ENCODE data around the gene MAGED4.
"Not testable (repeated sequence)": the region's sequence is repeated elsewhere in the genome, so short reads cannot be mapped to it uniquely, and the experiment has no call there.

MAGED4 gene, protein sequence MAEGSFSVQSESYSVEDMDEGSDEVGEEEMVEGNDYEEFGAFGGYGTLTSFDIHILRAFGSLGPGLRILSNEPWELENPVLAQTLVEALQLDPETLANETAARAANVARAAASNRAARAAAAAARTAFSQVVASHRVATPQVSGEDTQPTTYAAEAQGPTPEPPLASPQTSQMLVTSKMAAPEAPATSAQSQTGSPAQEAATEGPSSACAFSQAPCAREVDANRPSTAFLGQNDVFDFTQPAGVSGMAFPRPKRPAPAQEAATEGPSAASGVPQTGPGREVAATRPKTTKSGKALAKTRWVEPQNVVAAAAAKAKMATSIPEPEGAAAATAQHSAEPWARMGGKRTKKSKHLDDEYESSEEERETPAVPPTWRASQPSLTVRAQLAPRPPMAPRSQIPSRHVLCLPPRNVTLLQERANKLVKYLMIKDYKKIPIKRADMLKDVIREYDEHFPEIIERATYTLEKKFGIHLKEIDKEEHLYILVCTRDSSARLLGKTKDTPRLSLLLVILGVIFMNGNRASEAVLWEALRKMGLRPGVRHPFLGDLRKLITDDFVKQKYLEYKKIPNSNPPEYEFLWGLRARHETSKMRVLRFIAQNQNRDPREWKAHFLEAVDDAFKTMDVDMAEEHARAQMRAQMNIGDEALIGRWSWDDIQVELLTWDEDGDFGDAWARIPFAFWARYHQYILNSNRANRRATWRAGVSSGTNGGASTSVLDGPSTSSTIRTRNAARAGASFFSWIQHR

DNA sequence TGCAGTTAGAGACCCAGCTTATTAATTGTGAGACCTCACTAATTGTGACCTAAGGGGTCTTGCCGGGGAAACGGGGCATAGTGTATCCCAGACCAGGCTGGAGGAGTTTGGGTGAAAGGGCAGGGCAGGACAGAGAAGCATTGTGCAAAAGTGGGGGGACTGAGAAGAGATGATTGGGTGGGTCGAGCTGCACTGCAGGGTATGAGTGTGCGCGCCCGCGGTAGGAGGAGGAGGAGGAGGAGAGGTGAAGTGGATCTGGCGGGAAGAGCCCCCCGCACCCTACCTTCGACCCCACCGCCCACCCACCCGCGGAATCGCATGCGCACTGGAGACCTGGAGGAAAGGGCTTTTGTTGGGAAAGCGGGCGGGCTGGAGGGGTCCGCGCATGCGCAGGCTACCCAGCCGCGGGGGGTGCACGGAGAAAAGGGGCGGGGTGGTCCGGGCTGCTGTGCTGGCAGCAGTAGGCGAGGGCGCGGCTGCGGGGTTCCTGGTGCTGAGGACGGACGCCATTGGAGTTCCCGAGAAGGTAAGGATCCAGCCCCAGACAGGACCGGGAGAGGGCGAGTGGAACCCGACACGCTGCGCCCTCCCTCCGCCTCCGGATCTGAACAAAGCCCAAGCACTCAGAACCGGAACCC, at the start of gene MAGED4:
Gene MAGED4 (plus strand): TSS at position 449 of the 638 bp plus-strand sequence. CDS start 1,035 bp downstream, outside the sequence.
- not testable (repeated sequence) for ATAC-seq (replicated peaks; ENCODE audit: extremely low read depth, poor library complexity, severe bottlenecking); H3K36me3 Mint-ChIP-seq (ENCODE audit: insufficient read depth); H3K4me1 Mint-ChIP-seq; DNase-seq (ENCODE audit: low spot score in 2 of 2); H3K9me3 Mint-ChIP-seq; H3K4me3 Mint-ChIP-seq; H3K27ac Mint-ChIP-seq (ENCODE audit: low read depth); H3K27me3 Mint-ChIP-seq

GRCh38 chrX:52138830-52139544, 45.7 kb upstream of the MAGED4 start:
- no peaks in the 10 kb centered on the region for H3K4me1 Mint-ChIP-seq
- H3K27ac Mint-ChIP-seq (ENCODE audit: low read depth) = no peak overlapping the region
- no peaks in the 10 kb centered on the region for H3K9me3 Mint-ChIP-seq
- DNase-seq (ENCODE audit: low spot score in 2 of 2) (no peak), ATAC-seq (replicated peaks; ENCODE audit: extremely low read depth, poor library complexity, severe bottlenecking) (no peak)
- no peak overlapping the region for H3K4me3 Mint-ChIP-seq
- H3K36me3 Mint-ChIP-seq (ENCODE audit: insufficient read depth) = no peaks in the 10 kb centered on the region
- no peaks in the 10 kb centered on the region for H3K27me3 Mint-ChIP-seq

DNA sequence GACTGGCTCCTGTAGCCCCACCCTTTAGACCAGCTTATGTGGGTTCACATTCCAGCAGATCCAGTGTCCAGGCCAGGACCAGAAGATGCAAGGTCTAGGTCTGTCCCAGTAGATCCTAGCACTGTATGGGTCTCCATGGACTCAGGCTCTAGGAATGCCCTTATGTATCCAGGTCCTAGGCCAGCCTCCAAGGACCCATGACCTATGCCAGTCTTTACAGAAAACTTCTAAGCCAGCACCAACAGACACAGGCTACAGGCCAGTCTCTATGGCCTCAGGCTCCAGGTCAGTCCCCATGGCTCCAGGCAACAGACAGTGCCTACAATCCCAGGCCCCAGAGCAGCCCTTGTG, 45.2 kb upstream of the MAGED4 start:
- no peak for ATAC-seq (replicated peaks; ENCODE audit: extremely low read depth, poor library complexity, severe bottlenecking)

DNA sequence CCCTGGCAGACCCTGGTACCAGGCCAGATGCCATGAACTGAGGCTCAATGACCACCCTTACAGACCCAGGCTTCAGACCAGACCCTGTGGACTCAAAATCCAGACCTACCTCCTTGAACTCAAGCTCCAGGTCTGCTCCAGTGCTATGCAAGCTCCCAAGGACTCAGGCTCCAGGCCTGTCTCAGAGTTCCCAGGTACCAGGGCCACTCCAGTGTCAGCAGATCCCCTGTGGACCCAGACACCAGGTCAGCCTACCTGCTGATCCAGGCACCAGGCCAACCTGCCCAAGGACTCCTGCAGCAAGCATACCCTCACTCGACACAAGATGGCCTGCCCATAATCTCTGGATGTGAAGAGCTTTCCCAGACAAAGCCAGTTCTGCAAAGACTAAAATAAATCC, 44.7 kb upstream of the MAGED4 start:
- DNase-seq (ENCODE audit: low spot score in 2 of 2) (no peak), ATAC-seq (replicated peaks; ENCODE audit: extremely low read depth, poor library complexity, severe bottlenecking) (no peak)
- Mint-ChIP-seq H3K4me3 (no peak overlapping the region), H3K9me3 (no peaks in the 10 kb centered on the region), H3K27ac (ENCODE audit: low read depth) (no peak overlapping the region), H3K27me3 (no peaks in the 10 kb centered on the region), H3K36me3 (ENCODE audit: insufficient read depth) (no peaks in the 10 kb centered on the region), H3K4me1 (no peaks in the 10 kb centered on the region)

More for the DNA sequence above, 45.2 kb upstream of the MAGED4 start:
- H3K27ac Mint-ChIP-seq (ENCODE audit: low read depth) = no peak overlapping the region
- H3K4me1 Mint-ChIP-seq = no peaks in the 10 kb centered on the region
- H3K36me3 Mint-ChIP-seq (ENCODE audit: insufficient read depth) = no peaks in the 10 kb centered on the region
- H3K27me3 Mint-ChIP-seq = no peaks in the 10 kb centered on the region
- H3K4me3 Mint-ChIP-seq = no peak overlapping the region
- no peaks in the 10 kb centered on the region for H3K9me3 Mint-ChIP-seq
- DNase-seq (ENCODE audit: low spot score in 2 of 2) = no peak

GRCh38 chrX:52150667-52151066, 34.0 kb upstream of the MAGED4 start:
- not testable (repeated sequence) for H3K27ac Mint-ChIP-seq (ENCODE audit: low read depth); H3K4me3 Mint-ChIP-seq; ATAC-seq (replicated peaks; ENCODE audit: extremely low read depth, poor library complexity, severe bottlenecking); H3K4me1 Mint-ChIP-seq; DNase-seq (ENCODE audit: low spot score in 2 of 2); H3K9me3 Mint-ChIP-seq; H3K36me3 Mint-ChIP-seq (ENCODE audit: insufficient read depth)
- H3K27me3 Mint-ChIP-seq = peaks cover 18% of the 10 kb centered on the region

GRCh38 chrX:52160140-52160539, 24.5 kb upstream of the MAGED4 start:
- H3K27ac Mint-ChIP-seq (ENCODE audit: low read depth); H3K9me3 Mint-ChIP-seq; H3K4me3 Mint-ChIP-seq; H3K4me1 Mint-ChIP-seq; DNase-seq (ENCODE audit: low spot score in 2 of 2); H3K36me3 Mint-ChIP-seq (ENCODE audit: insufficient read depth); ATAC-seq (replicated peaks; ENCODE audit: extremely low read depth, poor library complexity, severe bottlenecking): not testable (repeated sequence)
- peaks cover 19% of the 10 kb centered on the region for H3K27me3 Mint-ChIP-seq

- ATAC-seq (replicated peaks; ENCODE audit: extremely low read depth, poor library complexity, severe bottlenecking) = no peak
- peaks cover 34% of the 10 kb centered on the region for H3K27me3 Mint-ChIP-seq
- H3K27ac Mint-ChIP-seq (ENCODE audit: low read depth) = no peak overlapping the region
- H3K4me3 Mint-ChIP-seq = no peak overlapping the region
- DNase-seq (ENCODE audit: low spot score in 2 of 2) = no peak
- H3K4me1 Mint-ChIP-seq = no peaks in the 10 kb centered on the region
- H3K9me3 Mint-ChIP-seq = no peaks in the 10 kb centered on the region
- no peaks in the 10 kb centered on the region for H3K36me3 Mint-ChIP-seq (ENCODE audit: insufficient read depth)
Measured at GRCh38 chrX:52166840-52167239, 17.8 kb upstream of the MAGED4 start.

DNA sequence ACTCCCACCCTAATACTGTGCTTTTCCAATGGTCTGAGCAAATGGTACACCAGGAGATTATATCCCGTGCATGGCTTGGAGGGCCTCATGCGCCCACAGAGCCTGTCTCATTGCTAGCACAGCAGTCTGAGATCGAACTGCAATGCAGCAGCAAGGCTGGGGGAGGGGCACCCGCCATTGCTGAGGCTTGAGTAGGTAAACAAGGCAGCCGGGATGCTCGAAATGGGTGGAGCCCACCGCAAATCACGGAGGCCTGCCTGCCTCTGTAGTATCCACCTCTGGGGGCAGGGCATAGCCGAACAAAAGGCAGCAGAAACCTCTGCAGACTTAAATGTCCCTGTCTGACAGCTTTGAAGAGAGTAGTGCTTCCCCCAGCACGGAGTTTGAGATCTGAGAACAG, 13.6 kb upstream of the MAGED4 start:
- H3K9me3 Mint-ChIP-seq; H3K4me3 Mint-ChIP-seq; DNase-seq (ENCODE audit: low spot score in 2 of 2); H3K27ac Mint-ChIP-seq (ENCODE audit: low read depth); ATAC-seq (replicated peaks; ENCODE audit: extremely low read depth, poor library complexity, severe bottlenecking); H3K4me1 Mint-ChIP-seq; H3K36me3 Mint-ChIP-seq (ENCODE audit: insufficient read depth): not testable (repeated sequence)
- peaks cover 43% of the 10 kb centered on the region for H3K27me3 Mint-ChIP-seq

GRCh38 chrX:52185078-52185453, 378 bp downstream of the MAGED4 start:
- H3K4me3 Mint-ChIP-seq; H3K27ac Mint-ChIP-seq (ENCODE audit: low read depth); H3K9me3 Mint-ChIP-seq; H3K36me3 Mint-ChIP-seq (ENCODE audit: insufficient read depth); DNase-seq (ENCODE audit: low spot score in 2 of 2); H3K4me1 Mint-ChIP-seq; ATAC-seq (replicated peaks; ENCODE audit: extremely low read depth, poor library complexity, severe bottlenecking); H3K27me3 Mint-ChIP-seq: not testable (repeated sequence)

DNA sequence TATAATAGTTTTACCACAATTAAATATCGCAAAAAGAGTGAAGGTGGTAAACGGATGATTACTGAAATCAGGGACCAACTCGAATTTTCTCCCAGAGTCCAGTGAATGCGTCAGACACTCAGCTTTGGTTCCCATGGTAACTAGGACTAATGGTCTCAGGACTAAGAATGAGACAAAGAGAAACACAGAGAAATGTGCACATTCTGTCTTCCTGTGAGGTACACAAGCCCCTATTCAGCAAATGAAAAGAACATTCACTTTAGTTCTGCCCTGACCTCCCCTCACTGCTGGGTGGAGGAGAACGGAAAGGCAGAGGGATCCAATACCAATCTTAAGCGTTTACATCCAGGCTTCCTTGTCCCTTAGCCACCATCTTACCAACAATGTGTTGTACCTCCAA, 26.7 kb downstream of the MAGED4 start:
- H3K9me3 Mint-ChIP-seq = not testable (repeated sequence)

DNA sequence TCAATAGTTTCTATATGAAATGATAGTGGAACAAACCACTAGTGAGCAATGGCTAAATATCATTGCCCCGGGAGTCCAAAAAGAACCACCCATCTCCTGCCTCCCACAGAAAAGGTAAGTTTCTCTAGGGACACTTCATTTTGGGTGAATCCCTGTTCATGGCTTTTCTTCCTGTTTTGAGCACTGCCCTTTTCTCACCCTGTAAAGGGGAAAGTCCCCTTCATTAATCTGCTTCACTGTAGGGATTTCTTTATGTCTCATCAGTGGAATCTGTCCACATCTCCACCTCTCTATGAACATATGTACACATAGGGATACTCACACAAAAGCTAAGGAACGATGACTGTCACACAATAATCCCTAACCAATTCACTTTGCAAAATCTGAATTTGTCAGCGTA, 28.6 kb downstream of the MAGED4 start:
- Mint-ChIP-seq H3K27me3 (peaks cover 14% of the 10 kb centered on the region), H3K27ac (ENCODE audit: low read depth) (no peak overlapping the region), H3K4me3 (no peak overlapping the region), H3K4me1 (no peaks in the 10 kb centered on the region), H3K36me3 (ENCODE audit: insufficient read depth) (peaks cover 3% of the 10 kb centered on the region), H3K9me3 (no peaks in the 10 kb centered on the region)
- no peak for ATAC-seq (replicated peaks; ENCODE audit: extremely low read depth, poor library complexity, severe bottlenecking)
- no peak for DNase-seq (ENCODE audit: low spot score in 2 of 2)

More for the DNA sequence above, 26.7 kb downstream of the MAGED4 start:
- not testable (repeated sequence) for ATAC-seq (replicated peaks; ENCODE audit: extremely low read depth, poor library complexity, severe bottlenecking); H3K36me3 Mint-ChIP-seq (ENCODE audit: insufficient read depth); H3K4me3 Mint-ChIP-seq; H3K4me1 Mint-ChIP-seq; H3K27ac Mint-ChIP-seq (ENCODE audit: low read depth); DNase-seq (ENCODE audit: low spot score in 2 of 2)
- H3K27me3 Mint-ChIP-seq = peaks cover 12% of the 10 kb centered on the region

GRCh38 chrX:52216541-52216940, 31.9 kb downstream of the MAGED4 start:
- Mint-ChIP-seq H3K4me1 (no peaks in the 10 kb centered on the region), H3K27ac (ENCODE audit: low read depth) (no peak overlapping the region), H3K9me3 (no peaks in the 10 kb centered on the region), H3K27me3 (peaks cover 47% of the 10 kb centered on the region), H3K36me3 (ENCODE audit: insufficient read depth) (peaks cover 3% of the 10 kb centered on the region), H3K4me3 (no peak overlapping the region)
- no peak for ATAC-seq (replicated peaks; ENCODE audit: extremely low read depth, poor library complexity, severe bottlenecking)
- no peak for DNase-seq (ENCODE audit: low spot score in 2 of 2)

Measured in central memory CD8-positive, alpha-beta T cell (primary cell).